NCI-H2196 treated with DMSO at 0.1 percent for 48 hours (cell line): Measurements from ENCODE around the gene IER3IP1.
A peak's percentile ranks its signal among the peaks of the same experiment; 100 is the strongest.
"Not testable (repeated sequence)": the region's sequence is repeated elsewhere in the genome, so short reads cannot be mapped to it uniquely, and the experiment has no call there.

Source experiments
- DNase-seq: peaks from one replicate; lab custom pipeline; 2025; ENCODE audit not compliant: unreplicated experiment; lab: John Stamatoyannopoulos, UW

Gene IER3IP1, protein sequence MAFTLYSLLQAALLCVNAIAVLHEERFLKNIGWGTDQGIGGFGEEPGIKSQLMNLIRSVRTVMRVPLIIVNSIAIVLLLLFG

GRCh38 chr18:47175898-47176575 is at the start of gene IER3IP1:
IER3IP1 (minus strand) TSS chr18:47176364; CDS start chr18:47176277, 87 bp downstream.
- peak; percentile 87 for DNase-seq

GRCh38 chr18:47215554-47216138 is 39.5 kb upstream of the IER3IP1 start:
- DNase-seq = peak; percentile 19

GRCh38 chr18:47209171-47209570 is 33.0 kb upstream of the IER3IP1 start:
- DNase-seq = no peak

DNA sequence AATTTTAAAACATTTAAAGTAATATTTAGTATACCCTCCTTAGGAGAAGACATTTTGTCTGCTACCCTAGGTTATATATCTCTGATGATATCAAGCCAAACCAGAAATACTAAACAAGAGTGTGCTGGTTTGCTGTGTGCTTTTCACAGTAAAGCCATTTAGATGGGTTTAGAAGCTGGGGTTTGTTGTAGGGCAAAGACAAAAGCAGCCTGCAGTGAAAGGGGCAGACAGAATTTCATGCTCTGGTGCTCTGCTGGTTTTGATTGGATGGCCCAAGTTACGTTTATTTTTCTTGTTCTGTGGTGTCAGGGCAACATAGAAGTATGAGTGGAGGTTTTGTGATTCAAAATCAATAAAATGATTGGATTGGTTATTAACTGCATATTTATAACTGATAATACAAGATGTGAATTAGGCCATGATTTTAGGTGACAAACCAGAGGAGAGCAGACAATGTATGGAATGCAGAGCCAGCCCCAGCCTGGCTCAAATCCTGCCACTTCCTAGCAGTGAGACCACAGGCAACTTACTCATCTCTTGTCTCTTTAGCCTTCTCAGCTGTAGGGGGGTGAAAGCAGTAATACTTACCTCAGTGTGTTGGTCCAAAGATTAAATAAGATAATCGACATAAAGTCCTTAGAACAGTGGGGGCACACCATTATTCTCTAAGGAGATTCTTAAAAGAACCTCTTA is 30.9 kb upstream of the IER3IP1 start:
- DNase-seq = no peak

- DNase-seq = peak; percentile 12
Measured at GRCh38 chr18:47204908-47205522, 28.9 kb upstream of the IER3IP1 start.

DNA sequence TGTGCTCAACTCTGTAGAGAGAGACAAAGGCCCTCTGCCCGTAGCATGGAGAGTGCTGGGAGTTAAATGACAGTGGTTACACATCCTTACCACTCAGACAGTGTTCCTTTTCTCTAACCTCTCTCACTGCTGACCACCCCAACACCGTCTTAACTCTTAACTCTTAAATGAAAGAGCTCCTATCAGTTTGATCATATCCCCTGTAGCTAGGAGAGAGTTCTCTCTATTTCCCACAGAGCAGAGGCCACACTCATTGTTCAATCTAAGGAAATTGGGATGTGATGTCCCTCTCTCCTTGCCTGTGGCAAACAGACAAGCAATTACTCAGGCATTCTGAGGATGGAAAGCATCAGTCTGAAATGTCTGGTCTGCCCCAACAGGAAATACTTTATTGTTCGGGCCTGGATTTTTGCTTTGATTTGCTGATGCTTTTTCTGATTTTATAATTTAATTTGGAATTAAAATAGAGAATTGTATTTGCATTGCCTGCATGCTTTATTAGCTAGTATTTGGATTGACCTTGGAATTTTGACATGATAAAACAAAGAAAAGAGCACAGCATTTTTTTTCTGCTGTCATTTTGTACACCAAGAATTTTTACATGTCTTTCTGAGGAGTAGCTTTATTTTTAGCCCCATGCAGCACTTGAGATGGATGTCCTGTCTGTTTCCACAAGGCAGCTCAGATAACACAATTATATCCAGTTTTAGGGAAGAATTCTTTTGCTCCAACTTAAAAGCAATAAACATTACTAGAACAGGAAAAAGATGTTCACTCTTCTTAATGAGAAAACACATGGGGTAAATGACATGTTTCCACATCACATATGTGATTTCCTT is 27.7 kb upstream of the IER3IP1 start:
- DNase-seq = no peak

- not testable (repeated sequence) for DNase-seq
Measured at GRCh38 chr18:47195961-47196360, 19.8 kb upstream of the IER3IP1 start.

DNA sequence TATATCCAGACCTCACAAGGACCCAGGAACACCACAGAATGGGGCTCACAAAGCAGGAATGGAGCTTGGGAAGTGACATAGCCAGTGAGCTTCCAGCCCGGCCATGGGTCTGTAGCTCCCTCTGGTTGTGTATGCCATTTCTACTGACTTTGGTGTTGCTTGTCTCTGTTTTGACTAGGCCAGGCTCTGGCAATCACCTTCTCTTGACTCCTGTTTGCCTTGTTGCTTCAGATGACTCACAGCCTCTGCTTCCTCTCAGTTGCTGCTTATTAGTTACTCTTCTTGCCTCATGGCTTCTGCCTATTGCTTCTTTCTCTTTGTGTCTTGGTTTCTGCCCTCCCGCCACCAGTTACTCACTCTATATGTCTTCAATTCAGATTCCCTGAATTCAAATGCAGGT is 15.8 kb upstream of the IER3IP1 start:
- DNase-seq = no peak

- DNase-seq = no peak
Measured at GRCh38 chr18:47187721-47188120, 11.6 kb upstream of the IER3IP1 start.

DNA sequence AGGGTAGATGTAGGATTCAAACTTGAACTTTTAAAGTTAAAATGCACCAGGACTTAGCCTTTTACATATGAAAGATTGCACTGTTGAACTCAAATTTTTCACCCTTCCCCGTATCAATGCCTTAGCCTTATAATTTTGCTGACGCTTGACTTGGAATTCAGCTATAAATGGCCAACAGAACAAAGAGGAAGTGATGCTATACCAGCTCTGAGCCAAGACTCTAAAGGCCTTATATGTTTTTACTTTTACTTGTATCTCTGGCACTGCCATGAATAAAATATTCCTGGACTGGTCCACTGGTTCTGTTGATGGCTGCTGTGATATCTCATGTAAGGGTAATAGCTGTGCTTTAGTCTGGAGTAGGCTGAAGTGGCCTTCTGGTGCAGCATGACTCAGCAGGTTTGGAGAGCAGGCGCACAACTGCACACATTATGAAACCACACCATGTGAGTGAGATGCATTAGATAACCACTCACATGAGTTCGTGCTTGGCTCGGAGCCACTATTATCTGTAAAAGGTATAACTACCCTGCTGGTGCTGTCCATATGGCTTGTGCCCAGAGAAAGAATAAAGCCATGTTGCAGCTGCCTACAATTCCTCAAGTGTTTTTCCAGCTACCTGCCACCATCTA is 8.4 kb upstream of the IER3IP1 start:
- no peak for DNase-seq

GRCh38 chr18:47182156-47182555 is 6.0 kb upstream of the IER3IP1 start:
- DNase-seq = not testable (repeated sequence)

GRCh38 chr18:47180765-47181164 is 4.6 kb upstream of the IER3IP1 start:
- no peak for DNase-seq

DNA sequence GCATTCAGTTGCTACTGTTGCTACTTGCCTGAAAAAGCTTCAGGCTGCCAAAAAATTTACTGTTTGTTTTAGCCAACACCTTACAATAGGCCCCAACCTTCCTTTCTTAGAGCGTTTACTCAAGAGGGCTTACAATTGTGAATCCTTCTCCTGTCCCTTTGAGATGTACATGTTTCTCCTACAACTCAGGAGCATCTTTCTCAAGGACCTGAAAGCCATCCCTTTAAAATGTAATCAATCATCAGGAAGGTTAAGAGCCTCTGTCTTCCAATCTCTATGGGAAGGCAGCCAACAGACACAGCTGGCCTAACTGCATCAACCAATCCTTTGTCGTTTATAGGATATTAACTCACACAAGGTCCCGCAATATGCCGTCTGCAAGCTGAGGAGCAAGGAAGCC is 3.4 kb upstream of the IER3IP1 start:
- peak; percentile 30 for DNase-seq

DNA sequence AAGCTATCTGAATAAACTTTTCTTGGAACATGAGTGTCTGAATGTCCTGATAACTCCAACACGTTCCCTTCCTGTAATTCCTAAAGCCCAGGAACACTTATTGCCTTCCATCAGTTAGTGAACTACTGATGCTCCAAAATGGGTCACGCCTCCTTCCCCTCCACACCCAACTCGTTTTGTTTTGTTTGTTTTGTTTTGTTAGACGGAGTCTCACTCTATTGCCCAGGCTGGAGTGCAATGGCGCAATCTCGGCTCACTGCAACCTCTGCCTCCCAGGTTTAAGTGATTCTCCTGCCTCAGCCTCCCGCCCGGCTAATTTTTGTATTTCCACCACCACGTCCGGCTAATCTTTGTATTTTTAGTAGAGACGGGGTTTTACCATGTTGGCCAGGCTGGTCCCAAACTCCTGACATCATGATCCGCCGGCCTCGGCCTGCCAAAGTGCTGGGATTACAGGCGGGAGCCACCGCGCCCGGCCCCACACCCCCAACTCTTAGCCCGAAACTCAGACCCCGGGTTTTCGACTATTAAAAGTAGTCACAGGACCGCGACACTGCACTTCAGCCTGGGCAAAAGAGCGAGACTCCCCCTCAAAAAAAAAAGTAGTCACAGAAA is 774 bp downstream of the IER3IP1 start:
- no peak for DNase-seq

DNA sequence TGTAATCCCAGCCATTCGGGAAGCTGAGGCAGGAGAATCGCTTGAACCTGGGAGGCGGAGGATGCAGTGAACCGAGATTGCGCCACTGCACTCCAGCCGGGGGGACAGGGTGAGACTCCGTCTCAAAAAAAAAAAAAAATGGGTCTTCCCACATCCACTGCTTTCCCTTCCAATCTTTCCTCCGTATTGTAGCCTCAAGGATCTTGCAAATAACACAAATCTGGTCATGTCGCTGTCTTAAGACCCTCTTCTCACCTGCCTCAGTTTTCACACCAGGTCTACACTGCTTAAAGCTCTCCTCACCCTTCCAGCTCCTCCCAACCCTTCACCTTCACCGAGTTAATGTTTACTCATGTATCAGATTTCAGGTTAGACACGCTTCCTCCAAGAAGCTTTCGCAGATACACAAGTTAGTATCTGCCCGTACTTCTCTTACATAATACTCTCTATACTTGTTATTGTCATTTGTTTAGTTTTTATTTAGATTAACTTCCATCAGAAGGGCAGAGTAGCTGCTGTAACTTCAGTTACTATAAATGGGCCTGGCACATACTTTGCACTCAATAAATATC is 1.5 kb downstream of the IER3IP1 start:
- no peak for DNase-seq

DNA sequence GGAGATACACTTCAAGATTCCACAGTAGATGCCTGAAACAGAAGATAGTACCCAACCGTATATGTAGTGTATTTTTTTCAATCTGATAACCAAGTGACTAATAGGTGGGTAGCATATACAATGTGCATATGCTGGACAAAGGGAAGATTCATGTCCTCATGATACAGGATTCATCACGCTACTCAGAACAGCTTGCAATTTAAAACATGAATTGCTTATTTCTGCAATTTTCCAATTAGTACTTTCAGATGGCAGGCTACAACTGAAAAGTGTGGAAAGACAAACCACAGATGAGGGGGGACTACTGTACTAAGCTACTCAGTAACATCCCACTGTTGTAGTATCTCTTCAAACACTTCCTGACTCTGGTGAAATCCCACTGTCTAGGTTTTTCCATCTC is 3.7 kb downstream of the IER3IP1 start:
- no peak for DNase-seq

DNA sequence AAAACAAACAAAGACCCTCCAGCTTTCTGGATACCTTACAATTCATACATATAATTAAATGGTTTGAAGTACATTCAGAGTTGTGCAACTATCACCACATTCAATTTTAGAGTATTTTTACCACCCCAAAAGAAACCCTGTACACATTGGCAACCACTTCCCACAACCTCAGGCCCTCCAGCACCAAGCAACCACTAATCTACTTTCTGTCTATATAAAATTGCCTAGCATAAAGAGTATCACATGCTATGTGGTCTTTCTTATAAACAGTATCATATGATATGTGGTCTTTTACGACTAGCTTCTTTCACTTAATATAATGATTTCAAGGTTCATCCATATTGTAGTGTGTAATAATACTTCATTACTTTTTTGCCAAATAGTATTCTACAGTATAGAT is 7.3 kb downstream of the IER3IP1 start:
- DNase-seq = no peak

GRCh38 chr18:47168509-47168908 is 7.7 kb downstream of the IER3IP1 start:
- DNase-seq = no peak

GRCh38 chr18:47166294-47166693 is 9.9 kb downstream of the IER3IP1 start:
- no peak for DNase-seq

- DNase-seq = no peak
Measured at GRCh38 chr18:47163241-47163640, 12.9 kb downstream of the IER3IP1 start.
